ENCODE results near the gene INIP.
"Not testable (repeated sequence)": the region's sequence is repeated elsewhere in the genome, so short reads cannot be mapped to it uniquely, and the experiment has no call there.

Gene INIP

DNA sequence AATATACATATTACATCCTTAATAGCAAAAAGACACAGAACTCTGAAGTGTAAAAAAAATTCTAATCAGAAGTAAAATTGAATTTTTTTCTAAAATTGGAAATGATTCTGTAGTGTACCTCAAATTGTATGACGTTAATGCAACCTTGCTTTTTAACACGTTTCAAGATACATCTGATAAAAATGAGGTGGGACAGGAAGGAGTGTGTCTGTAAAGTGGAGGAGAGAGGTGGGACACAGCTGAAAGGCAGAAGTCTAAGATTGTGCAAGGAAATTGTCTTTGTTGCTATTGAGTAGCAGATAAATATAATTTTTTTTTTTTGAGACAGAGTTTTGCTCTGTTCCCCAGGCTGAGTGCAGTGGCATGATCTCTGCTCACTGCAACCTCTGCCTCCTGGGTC lies 17.0 kb upstream of the INIP start:
- DNase-seq = no peak

DNA sequence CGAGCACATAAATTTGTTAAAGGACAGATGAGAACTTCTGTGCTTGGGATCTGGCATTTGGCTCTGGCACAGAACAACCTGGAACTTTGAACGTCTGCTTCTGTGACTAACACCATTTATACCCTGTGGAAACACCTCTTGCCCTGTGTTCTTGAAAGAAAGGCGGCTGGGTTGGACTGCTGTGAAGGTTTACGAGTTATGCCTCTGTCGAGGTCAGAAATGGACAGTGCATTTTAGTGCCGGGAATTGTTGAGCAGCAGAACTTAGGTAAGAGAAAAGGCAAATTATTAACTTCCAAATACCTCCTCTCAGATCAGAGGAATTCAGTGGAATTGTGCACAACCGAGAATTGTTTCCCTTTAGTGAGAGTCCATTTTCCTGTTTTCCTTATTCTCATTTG lies 14.1 kb upstream of the INIP start:
- no peak for DNase-seq

DNA sequence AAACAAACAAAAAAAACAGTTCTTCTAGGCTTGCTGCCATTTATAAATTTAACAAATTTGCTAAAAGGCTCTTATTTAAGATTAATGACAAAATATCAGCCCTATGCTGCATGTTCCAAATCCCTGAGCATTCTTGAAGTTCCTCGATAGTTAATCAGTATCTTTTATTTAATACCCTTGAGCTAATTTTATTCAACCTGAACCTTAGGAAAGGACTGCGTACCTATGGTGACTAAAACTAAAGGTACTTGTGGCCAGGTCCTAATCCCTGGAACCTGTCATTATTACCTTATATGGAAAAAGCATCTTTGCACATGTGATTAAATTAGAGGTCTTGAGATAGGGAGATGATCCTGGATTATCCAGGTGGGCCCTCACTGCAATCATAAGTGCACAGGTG lies 10.5 kb upstream of the INIP start:
- DNase-seq = no peak

DNA sequence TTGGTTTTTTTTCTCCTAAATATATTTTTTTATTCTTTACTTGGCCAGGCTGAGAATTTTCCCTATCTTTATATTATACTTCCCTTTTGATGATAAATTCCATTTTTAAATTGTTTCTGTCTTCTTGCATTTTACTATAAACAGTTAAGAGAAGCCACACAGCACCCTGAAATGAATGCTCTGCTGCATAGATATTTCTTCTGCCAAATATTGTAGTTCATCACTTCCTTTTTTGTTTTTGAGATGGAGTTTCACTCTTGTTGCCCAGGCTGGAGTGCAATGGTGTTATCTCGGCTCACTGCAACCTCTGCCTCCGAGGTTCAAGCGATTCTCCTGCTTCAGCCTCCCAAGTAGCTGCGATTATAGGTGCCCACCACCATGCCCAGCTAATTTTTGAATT lies 8.5 kb upstream of the INIP start:
- DNase-seq = no peak

DNA sequence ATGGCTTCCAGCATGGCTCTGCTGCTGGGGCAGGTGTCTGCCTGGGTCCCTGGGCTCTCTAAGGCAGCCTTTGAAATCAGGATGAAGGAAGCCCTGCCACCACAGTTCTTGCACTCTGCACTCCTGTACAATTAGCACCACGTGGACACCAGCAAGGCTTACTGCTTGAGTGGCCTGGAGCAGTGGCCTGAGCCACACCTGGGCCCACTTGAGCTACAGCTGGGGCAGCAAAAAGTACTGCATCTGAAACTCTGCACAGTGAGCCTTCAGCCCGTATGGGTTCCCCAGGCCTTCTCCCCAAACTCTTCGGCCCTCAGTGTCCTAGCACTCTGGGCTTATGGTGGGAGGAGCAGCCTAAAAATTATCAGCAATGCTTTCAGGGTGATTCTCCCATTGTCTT lies 8.0 kb upstream of the INIP start:
- DNase-seq = no peak

DNA sequence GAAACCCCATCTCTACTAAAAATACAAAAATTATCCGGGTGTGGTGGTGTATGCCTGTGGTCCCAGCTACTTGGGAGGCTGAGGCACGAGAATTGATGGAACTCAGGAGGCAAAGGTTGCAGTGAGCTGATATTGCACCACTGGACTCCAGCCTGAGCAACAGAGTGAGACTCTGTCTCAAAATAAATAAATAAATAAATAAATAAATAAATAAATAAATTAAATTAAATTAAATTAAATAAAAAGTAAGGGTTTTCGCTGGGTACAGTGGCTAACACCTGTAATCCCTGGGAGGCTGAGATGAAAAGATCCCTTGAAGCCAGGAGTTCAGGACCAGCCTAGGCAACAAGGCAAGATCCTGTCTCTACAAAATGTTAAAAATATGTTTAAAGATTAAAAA lies 4.8 kb upstream of the INIP start:
- not testable (repeated sequence) for DNase-seq

DNA sequence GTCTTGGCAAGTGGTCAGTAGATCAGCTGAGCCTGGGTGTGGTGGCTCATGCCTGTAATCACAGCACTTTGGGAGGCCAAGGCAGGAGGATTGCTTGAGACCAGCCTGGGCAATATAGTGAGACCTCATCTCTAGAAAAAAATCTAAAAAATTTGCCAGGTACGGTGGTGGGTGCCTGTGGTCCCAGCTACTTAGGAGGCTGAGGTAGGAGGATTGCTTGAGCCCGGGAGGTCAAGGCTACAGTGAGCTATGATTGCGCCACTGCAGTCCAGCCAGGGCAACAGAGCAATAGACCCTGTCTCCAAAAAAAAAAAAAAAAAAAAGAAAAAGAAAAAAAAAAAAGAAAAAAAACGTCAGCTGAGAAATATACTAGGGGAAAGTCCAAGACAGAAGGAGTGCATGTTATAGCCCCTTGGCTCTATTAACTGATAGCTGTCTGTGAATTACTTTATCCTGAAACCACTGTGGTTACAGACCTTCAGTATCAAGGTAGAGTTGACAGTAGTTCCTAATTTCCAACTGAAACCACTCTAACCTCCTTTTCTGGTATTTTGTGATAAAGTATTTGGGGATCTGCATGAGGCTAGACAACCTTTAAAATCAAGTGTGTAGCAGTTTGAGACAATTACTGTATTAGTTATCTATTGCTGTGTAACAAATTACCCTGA lies 2.3 kb upstream of the INIP start:
- no peak for DNase-seq

DNA sequence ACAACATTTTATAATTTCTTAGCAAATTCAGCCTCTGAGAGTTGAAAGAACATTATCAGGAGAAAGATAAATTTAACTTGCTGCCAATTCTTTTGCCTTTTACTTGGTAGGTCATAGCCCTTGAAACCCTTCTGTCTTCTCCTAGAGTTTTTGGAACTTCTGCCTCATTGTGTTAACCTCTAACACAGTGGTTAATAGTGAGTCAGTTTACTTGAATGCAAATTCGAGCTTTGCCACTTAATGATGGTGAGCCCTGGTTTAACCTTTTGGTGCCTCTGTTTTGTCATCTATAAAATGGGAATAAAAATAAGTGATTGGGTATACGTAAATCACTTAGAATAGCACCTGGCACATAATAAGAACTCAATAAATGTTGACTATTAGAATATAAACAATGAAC lies 1.8 kb upstream of the INIP start:
- no peak for DNase-seq

DNA sequence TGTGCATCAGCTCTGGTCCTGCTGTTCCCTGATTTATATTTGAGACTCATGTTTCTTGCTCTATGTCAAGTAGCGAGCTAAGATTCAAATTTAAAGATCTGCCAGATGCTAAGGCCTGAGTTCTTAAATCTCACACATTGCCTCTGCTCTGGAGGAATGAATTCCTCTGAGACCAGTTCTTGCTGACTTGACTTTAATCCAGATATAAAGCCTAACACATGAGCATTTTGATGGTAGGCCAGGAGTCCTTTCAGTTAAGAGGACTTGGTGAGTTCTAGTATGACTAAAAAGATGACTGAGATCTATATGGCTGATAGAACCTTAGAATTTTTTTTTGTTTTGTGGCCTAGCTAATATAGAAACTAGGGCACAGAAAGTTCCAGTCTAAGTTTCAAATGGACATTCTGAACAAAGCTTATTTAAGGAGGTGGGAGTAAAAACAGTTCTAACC lies 1.3 kb upstream of the INIP start:
- DNase-seq = no peak

DNA sequence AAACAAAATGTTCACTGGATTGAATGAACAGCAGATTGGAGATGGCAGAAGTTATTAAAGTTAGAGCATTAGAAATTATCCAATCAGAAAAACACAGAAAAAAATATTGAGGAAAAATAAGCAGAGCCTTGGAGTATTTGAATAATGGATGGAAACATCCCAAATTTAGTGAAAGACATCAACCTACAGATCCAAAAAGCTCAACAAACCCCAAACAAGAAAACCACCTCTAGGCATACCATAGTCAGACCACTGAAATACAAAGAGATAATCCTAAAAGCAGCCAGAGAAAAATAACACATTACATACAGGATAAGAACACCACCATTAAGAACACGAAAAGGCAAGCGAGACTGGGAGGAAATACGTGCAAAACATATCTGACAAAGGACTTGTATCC lies 5.2 kb downstream of the INIP start:
- DNase-seq = no peak

DNA sequence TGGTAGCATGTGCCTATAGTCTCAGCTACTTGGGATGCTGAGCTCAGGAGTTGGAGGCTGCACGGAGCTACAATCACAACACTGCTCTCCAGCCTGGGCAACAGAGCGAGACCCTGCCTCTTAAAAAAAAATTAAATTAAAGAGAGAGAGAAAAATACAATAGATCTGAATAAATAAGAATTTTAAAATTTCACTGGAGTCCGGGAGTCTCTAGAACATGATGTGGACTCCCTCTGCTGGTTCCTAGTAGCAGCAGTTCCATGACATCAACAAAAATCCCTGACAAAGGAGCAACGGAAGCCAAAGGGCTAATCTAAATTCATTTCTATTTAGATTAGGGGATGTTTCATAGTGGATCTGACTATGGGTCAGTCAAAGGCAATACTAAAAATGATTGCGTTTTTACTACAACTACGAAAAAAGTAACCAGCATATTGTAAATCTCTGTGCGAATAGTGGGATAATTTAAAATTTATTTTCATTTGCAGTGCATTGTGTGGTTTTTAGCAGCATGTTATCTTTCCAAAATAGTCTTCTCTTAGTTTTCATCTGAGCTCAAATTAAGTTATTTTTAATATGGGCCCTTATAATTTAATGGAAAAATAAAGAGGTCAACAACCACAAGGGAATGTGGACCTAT lies 6.7 kb downstream of the INIP start:
- no peak for DNase-seq

DNA sequence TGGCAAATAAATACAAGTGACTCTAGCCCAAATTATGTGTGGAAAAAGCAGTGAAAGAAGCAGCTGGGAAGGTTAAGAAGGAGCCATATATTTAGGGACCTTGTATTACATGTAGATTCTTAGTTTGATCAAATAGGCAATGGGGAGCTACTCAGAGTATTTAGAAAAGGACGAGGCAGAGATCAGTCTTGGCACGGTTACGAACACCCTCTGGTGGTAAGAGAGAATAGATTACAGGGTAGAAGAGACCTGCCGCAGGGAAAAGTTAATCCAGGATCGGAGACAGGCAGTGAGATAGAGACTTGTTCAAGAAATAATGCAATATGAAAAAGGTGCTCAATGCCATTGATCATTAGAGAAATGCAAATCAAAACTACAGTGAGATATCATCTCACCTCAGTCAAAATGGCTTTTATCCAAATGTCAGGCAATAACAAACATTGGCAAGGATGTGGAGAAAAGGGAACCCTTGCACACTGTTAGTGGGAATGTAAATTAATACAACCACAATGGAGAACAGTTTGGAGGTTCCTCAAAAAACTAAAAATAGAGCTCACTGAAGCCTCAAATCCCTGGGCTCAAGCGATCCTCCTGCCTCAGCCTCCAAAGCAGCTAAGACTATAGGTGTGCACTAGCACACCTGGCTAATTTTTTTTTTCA lies 12.0 kb downstream of the INIP start:
- DNase-seq = no peak

DNA sequence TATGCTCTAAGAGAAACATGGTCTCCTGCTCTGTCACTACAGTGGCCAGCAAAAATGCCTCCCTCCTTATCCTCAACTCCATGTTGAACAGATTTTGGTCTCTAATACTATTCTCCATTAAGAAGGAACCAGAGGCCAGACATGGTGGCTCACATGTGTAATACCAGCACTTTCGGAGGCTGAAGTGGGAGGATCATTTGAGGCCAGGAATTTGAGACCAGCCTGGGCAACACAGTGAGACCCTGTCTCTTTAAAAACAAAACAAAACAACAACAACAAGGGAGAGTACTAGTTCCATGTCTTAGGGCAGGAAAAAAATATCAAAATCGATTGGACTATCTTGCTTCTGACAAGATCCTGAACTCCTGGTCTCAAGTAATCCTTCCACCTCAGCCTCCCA lies 14.6 kb downstream of the INIP start:
- no peak for DNase-seq

DNA sequence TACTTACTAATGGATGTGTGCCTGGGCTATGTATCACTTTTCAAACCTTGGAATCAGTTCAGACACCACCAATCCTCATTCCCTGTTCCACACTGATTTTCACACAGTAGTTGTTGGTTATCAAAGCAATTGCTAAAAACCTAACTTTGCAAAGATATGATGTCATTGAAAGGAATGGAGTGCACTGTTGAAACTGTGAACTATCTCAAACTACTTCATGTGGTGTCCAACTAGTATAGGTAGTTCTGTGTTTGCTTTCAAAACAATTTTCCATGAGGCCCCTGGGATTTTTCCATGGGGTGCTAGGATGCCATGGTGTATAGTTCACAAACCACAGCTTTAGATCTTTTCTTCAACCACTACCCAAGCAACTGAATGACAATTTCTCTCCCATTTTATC lies 17.8 kb downstream of the INIP start:
- DNase-seq = no peak

DNA sequence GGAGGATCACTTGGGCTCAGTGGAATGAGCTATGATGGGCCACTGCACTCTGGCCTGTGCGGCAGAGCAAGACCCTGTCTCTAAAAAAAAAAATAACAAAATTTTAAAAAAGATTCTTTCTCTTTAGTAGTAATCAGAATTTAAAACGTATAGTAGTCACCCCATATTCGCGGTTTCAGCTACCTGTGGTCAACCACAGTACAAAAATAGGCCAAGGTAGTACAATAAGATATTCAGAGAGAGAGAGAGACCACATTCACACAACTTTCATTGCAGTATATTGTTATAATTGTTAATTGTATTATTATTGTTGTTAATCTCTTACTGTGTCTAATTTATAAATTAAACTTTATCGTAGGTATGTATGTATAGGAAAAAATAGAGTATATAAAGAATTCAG lies 18.7 kb downstream of the INIP start:
- DNase-seq = no peak

DNA sequence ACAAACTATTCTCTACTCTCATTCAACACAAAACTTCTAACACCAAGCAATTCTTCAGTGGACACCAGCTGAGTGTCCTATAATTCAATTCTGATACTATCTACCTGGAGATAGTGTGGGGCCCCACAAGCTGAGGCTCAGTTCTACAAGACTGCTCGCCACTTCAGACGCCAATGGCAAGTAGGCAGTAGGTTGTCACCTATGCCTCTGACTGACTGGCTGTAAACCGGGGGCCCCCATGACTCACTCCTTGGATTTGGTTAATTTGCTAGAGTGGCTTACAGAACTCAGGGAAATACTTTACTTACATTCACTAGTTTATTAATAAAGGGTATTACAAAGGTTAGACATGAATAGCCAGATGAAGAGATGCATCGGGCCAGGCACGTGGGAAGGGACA lies 21.5 kb downstream of the INIP start:
- no peak for DNase-seq

DNA sequence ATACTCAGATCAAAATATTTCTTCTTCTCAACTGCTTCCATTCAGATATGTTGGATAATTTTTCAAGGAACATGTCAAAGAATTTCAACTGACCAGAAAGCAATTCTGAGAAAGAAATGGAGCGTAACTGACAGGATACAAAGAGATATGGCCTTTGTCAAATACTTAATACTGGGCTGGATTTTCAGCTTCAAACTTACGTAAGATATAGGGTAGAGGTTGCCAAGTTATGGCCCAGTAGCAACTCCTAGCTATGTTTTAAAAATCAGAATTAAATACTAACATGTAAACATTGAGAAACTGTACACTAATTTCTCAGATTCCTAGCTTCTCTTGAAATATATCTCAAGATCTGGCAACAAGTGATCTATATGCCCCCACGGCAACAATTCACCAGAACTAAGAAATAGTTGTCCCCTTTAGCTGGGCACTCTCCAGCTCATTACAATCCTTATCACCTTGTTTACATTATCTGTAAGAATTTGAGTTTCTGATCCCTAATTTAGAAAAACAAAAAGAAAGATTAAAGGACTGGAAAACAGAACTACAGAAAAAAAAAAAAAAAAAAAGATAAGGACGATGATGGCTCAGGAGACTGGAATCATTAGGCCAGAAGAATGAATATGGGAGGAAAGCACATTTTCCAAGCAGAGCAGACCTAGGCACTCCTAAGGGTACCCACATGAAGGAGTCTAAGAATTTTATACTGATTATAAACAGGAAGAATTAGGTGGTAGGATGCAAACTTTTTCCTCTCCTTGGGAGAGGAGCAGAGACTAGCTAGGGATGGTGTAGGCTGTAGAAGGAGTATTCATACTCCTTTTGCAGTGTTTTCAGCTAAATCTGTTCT lies 23.0 kb downstream of the INIP start:
- no peak for DNase-seq

DNA sequence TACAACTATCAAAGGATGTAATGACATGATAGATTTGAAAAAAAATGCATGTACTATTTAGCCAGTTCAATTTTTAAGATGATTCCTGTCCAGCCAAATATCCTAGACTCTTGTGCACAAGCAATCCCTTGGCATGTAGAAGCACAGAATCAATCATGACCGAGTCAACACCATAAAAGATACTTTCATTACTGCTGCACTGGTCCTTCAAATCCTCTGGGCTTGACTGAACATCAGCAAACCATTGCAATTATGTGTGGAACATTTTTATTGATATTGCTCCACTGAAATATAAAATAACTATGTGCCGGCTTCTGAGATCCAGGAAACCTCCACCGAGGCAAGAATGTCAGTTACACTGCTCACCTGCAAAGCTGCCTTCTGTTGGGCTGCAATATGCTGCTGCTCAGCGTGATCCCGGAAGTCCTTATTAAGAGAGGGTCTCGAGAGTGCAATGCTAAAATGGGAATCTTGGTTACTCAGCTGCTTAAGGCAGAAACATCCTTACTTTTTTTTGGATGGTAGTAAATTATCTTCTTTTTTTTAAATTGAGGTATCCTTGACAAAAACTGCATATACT lies 28.7 kb downstream of the INIP start:
- DNase-seq = no peak

DNA sequence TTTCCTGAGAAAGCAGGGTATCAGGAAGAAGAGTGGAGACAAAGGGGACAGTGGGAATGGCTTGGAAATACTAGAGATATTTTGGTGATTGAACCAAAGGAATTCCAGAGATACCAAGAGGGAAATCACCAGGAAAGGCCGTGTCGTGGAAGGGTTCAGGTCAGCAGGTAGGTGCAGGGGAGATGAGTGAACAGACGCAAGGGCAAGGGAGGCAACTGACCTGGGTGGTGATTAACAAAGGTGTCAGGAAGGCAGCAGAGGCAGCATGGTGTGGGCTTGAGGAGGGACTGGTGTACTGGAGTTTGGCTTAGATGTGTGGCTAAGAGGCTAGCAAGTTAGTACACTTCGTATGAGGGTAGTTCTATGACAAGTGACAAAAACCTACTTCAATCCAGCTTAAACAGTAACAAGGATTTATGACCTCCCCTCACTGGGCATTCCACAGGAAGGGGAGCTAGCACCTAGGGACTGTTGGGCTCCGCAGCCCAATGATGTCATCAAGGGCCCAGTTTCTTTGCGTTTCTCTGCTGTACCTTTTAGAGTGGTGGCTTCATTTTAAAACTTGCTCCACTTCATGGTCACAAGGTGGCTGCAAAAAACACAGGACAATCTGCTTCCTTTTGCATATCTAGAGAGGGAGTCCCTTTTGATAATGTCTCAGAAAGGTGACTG lies 37.0 kb downstream of the INIP start:
- no peak for DNase-seq

DNA sequence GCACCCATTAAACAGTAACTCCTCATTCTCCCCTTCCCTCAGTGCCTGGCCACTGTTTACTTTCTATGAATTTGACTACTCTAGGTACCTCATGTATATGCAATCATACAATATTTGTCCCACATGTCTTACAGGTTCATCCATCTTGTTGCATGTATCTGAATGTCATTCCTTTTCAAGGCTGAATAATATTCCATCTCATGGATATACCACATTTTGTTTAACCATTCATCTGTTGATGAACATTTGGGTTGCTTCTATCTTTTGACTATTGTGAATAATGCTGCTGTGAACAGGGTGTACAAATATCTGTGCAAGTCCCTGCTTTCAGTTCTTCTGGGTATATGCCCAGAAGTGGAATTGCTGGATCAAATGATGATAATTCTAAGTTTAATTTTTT lies 40.9 kb downstream of the INIP start:
- DNase-seq = no peak

DNA sequence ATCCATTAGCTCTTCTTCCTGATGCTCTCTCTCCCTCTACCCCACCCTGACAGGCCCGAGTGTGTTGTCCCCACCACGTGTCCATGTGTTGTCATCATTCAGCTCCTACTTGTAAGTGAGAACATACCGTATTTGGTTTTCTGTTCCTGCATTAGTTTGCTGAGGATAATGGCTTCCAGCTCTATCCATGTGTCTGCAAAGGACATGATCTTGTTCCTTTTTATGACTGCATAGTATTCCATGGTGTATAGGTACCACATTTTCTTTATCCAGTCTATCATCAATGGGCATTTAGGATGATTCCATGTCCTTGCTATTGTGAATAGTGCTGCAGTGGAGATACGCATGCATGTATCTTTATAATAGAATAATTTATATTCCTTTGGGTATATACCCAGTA lies 44.7 kb downstream of the INIP start:
- DNase-seq = not testable (repeated sequence)

DNA sequence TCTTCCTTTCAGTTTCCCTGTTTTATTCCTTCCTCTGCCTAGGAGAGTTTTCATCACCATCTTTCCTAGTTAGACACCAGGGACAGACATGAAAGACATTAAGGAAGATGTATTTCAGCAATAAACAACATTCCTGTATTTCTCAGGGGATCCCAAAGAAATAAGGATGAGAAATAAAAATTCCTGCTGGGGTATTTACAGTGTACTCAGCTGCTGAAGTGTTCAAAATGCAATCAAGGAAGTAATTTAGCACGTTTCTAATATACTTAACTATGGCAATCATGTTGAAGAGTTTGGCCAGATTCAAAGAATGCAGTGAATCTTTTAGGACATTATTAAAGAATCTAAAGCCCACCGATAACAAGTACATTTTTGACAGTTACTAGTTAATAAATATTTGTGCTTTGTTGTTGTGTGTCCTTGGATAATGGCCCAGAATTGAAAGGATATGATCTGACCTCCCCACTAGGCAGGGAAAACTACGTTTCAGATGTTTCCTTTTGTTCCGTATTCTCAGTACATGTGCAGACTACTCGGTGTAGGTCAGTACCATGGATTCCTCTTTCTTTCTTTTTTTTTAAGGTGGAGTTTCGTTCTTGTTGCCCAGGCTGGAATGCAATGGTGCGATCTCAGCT lies 46.8 kb downstream of the INIP start:
- DNase-seq = no peak

All from NCI-H146 (cell line).